GM04503 (cell line): ENCODE results near the gene DENND5B.
A peak's percentile ranks its signal among the peaks of the same experiment; 100 is the strongest.
"Not testable (repeated sequence)": the region's sequence is repeated elsewhere in the genome, so short reads cannot be mapped to it uniquely, and the experiment has no call there.

Source experiments
- DNase-seq: peaks from one replicate; pipeline ENCODE4 v3.0.0-alpha.2; 2012; ENCODE audit warnings: low read depth

The DENND5B gene

GRCh38 chr12:31471051-31471450 lies 119.9 kb downstream of the DENND5B start:
- no peak for DNase-seq

GRCh38 chr12:31470459-31470858 lies 120.5 kb downstream of the DENND5B start:
- no peak for DNase-seq

- no peak for DNase-seq
These were observed 124.2 kb downstream of the DENND5B start for GRCh38 chr12:31466768-31467167.

GRCh38 chr12:31465002-31465401 lies 125.9 kb downstream of the DENND5B start:
- no peak for DNase-seq

GRCh38 chr12:31460024-31460423 lies 130.9 kb downstream of the DENND5B start:
- no peak for DNase-seq

GRCh38 chr12:31456562-31456961 lies 134.4 kb downstream of the DENND5B start:
- peak; percentile 7 for DNase-seq

GRCh38 chr12:31444736-31445135 lies 146.2 kb downstream of the DENND5B start:
- no peak for DNase-seq

GRCh38 chr12:31440586-31440985 lies 150.3 kb downstream of the DENND5B start:
- no peak for DNase-seq

- DNase-seq = no peak
These were observed 150.8 kb downstream of the DENND5B start for GRCh38 chr12:31440134-31440533.

GRCh38 chr12:31431721-31432240 lies 159.2 kb downstream of the DENND5B start:
- DNase-seq = no peak

- no peak for DNase-seq
These were observed 167.5 kb downstream of the DENND5B start for GRCh38 chr12:31423405-31423804.

GRCh38 chr12:31412292-31412801 lies 178.6 kb downstream of the DENND5B start:
- no peak for DNase-seq

GRCh38 chr12:31408763-31409162 lies 182.2 kb downstream of the DENND5B start:
- DNase-seq = no peak

- DNase-seq = no peak
These were observed 183.4 kb downstream of the DENND5B start for GRCh38 chr12:31407562-31407961.

- DNase-seq = no peak
These were observed 184.6 kb downstream of the DENND5B start for GRCh38 chr12:31406345-31406744.

GRCh38 chr12:31405021-31405420 lies 185.9 kb downstream of the DENND5B start:
- no peak for DNase-seq

- peak; percentile 81 for DNase-seq
These were observed 187.8 kb downstream of the DENND5B start for GRCh38 chr12:31403099-31403607.

- no peak for DNase-seq
These were observed 197.9 kb downstream of the DENND5B start for GRCh38 chr12:31393004-31393550.

GRCh38 chr12:31390991-31391390 lies 199.9 kb downstream of the DENND5B start:
- DNase-seq = no peak

GRCh38 chr12:31388713-31389112 lies 202.2 kb downstream of the DENND5B start:
- DNase-seq = no peak

- no peak for DNase-seq
These were observed 203.5 kb downstream of the DENND5B start for GRCh38 chr12:31387466-31387865.

- no peak for DNase-seq
These were observed 203.9 kb downstream of the DENND5B start for GRCh38 chr12:31387011-31387410.

- no peak for DNase-seq
These were observed 204.6 kb downstream of the DENND5B start for GRCh38 chr12:31386364-31386777.

- not testable (repeated sequence) for DNase-seq
These were observed 213.7 kb downstream of the DENND5B start for GRCh38 chr12:31377210-31377609.
